ENCODE data around the gene SPDEF. TPM values are rescaled to one million over a fixed set of nuclear protein-coding genes. Genes with fewer than 3 reads are reported as not detected.

Gene SPDEF
- total and polyA plus RNA-seq, 8 donors: 0.24 to 1.2 (median 0.49) TPM

- Histone ChIP-seq H3K36me3 (no peaks in the 10 kb centered on the region), H3K9me3 (no peaks in the 10 kb centered on the region), H3K27ac (no peak overlapping the region), H3K4me1 (peaks cover 0 to 4% (median 0%) of the 10 kb centered on the region in 3 donors), H3K4me3 (no peak overlapping the region), H3K27me3 (no peaks in the 10 kb centered on the region)
- TF ChIP-seq, protein P1, sequence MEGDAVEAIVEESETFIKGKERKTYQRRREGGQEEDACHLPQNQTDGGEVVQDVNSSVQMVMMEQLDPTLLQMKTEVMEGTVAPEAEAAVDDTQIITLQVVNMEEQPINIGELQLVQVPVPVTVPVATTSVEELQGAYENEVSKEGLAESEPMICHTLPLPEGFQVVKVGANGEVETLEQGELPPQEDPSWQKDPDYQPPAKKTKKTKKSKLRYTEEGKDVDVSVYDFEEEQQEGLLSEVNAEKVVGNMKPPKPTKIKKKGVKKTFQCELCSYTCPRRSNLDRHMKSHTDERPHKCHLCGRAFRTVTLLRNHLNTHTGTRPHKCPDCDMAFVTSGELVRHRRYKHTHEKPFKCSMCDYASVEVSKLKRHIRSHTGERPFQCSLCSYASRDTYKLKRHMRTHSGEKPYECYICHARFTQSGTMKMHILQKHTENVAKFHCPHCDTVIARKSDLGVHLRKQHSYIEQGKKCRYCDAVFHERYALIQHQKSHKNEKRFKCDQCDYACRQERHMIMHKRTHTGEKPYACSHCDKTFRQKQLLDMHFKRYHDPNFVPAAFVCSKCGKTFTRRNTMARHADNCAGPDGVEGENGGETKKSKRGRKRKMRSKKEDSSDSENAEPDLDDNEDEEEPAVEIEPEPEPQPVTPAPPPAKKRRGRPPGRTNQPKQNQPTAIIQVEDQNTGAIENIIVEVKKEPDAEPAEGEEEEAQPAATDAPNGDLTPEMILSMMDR (IDR thresholded peaks at IDR 0.05): no peak
- ATAC-seq (no peak), DNase-seq (peak in 1 of 6 donors; percentile 22), FAIRE-seq (no peak)
- WGBS, 2 donors: 62 to 64% methylated on average over 5 of the region's 5 CpGs
- intact Hi-C loops (cut with DNase I): no loop called here
These were observed 31.6 kb downstream of the SPDEF start for GRCh38 chr6:34524499-34524898.

DNA sequence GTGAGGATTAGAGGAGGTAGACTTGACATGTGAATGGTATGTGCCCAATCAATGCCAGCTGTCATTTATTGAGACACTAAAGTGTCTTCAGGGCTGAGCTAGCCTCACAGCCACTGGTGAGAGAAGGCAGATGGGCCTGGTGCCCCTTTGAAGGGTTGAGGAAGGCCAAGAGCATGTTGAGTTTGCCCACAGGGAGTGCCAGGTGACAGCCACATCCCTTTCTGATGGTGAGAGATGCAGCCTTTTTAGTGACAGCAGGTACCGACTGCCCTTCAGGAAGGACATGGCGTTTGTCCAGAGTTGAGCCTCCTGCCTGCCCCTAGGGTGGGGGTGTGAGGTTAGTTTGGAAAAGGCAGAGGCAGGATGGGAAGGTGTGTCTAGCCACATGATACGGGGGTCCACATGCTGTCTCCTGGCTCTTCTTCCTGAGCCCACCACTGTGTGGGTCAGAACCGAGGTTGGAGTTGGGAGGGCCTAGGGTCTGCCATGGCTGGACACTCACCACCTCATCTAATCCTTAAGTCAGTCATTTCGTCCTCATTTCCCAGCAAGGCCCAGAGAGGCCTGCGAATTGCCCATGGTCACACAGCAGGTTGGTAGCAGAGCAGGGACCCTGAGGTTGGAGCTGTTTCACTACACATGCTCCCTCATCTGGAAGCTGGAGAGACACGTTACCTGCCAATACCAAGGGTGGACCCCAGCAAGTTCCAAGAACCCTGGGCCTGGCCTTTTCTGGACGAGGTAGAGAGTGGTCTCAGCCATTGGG, 32.5 kb downstream of the SPDEF start:
- Histone ChIP-seq H3K4me1 (peaks cover 0 to 4% (median 0%) of the 10 kb centered on the region in 3 donors), H3K36me3 (no peaks in the 10 kb centered on the region), H3K27me3 (no peaks in the 10 kb centered on the region), H3K4me3 (no peak overlapping the region), H3K27ac (no peak overlapping the region), H3K9me3 (no peaks in the 10 kb centered on the region)
- WGBS, 2 donors: 82 to 84% methylated on average over 8 of the region's 8 CpGs
- peak in 1 of 6 donors; percentile 22 for DNase-seq
- intact Hi-C loops (cut with DNase I): no loop called here
- TF ChIP-seq, protein P1 (IDR thresholded peaks at IDR 0.05): no peak
- no peak for ATAC-seq
- no peak for FAIRE-seq

- Histone ChIP-seq H3K36me3 (no peaks in the 10 kb centered on the region), H3K27me3 (no peaks in the 10 kb centered on the region), H3K4me3 (no peak overlapping the region), H3K4me1 (peaks cover 0 to 4% (median 0%) of the 10 kb centered on the region in 3 donors), H3K27ac (no peak overlapping the region), H3K9me3 (no peaks in the 10 kb centered on the region)
- TF ChIP-seq, protein P1 (IDR thresholded peaks at IDR 0.05): no peak
- intact Hi-C loops (cut with DNase I): no loop called here
- WGBS, 2 donors: 78 to 83% methylated on average over 10 of the region's 10 CpGs
- FAIRE-seq: no peak
- ATAC-seq: no peak
- DNase-seq: peak in 1 of 6 donors; percentile 28
These were observed 33.4 kb downstream of the SPDEF start for GRCh38 chr6:34522761-34523160.

- TF ChIP-seq, protein P1 (IDR thresholded peaks at IDR 0.05): no peak
- no peak for FAIRE-seq
- Histone ChIP-seq H3K27ac (no peak overlapping the region), H3K36me3 (no peaks in the 10 kb centered on the region), H3K9me3 (no peaks in the 10 kb centered on the region), H3K4me1 (peaks cover 0 to 3% (median 0%) of the 10 kb centered on the region in 3 donors), H3K4me3 (no peak overlapping the region), H3K27me3 (no peaks in the 10 kb centered on the region)
- DNase-seq: peak in 1 of 6 donors; percentile 30
- 89 to 92% methylated on average over 28 of the region's 28 CpGs for WGBS, 2 donors
- no peak for ATAC-seq
- intact Hi-C loops (cut with DNase I): no loop called here
These were observed 34.5 kb downstream of the SPDEF start for GRCh38 chr6:34521463-34522285.
